ENCODE measurements around the gene KCNC1. TPM values are rescaled to one million over a fixed set of nuclear protein-coding genes. Genes with fewer than 3 reads are reported as not detected.
A peak's percentile ranks its signal among the peaks of the same experiment; 100 is the strongest.

The KCNC1 gene
- total and polyA plus RNA-seq, 4 donors = not detected

DNA sequence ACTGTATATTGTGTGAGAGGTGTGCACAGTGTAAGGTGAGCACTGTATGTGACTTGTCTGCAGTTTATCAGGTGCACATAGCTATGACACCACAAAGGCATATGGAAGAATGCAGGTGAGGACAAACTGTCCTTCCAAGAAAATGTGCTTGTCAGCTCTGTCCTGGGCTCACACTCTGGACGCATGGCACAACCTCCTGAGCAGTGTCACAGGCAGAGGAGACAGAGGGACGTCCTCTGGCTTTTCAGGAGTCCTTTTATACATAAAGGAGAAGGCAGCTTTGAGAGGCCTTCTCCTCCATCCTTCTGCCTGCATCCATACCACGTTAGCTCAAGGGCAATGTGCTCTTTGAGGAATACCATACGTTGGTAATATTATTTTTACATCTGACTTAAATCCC, 22.7 kb upstream of the KCNC1 start:
- ATAC-seq (ENCODE audit: low FRiP score) (no peak), DNase-seq (no peak)
- intact Hi-C loops (cut with DNase I) = no loop called here
- WGBS, 2 donors = 19% methylated on average over 4 of the region's 4 CpGs
- H3K36me3 ChIP-seq (ENCODE audit: control insufficient read depth in 1 of 2, insufficient read depth in 2 of 2, low read length in 1 of 2) = no peaks in the 10 kb centered on the region
- peaks cover 0 to 2% of the 10 kb centered on the region in 2 donors for H3K27me3 ChIP-seq (ENCODE audit: control insufficient read depth in 1 of 2, insufficient read depth in 2 of 2, low read length in 1 of 2)
- H3K27ac ChIP-seq (ENCODE audit: low read depth in 1 of 2, low read length in 2 of 2) = no peak overlapping the region
- no peaks in the 10 kb centered on the region for H3K4me1 ChIP-seq (ENCODE audit: control insufficient read depth in 1 of 2, insufficient read depth in 2 of 2, low read length in 2 of 2)
- H3K9me3 ChIP-seq (ENCODE audit: control insufficient read depth, low read length) = no peaks in the 10 kb centered on the region
- H3K4me3 ChIP-seq (ENCODE audit: low read length in 2 of 2) = no peak overlapping the region

DNA sequence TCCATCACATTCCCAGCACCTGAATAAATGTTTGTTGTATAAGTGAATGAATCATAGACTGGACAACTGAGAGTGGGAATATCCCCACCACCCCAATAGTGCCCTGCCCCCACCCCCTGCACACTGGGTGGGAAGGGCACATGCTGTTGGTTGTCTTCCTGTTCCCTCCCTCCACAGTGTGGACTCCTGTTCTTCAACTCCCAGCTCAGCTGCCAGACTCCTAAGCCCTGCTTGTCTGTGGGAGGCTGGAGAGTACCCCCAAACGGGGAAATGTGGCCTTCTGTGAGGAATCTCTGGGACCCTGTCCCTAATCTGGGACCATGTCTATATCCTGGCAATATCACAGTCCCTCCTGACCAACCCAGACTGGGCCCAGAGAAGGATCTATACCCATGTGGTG, 20.7 kb upstream of the KCNC1 start:
- DNase-seq (no peak), ATAC-seq (ENCODE audit: low FRiP score) (no peak)
- Histone ChIP-seq H3K4me3 (ENCODE audit: low read length in 2 of 2) (no peak overlapping the region), H3K27ac (ENCODE audit: low read depth in 1 of 2, low read length in 2 of 2) (no peak overlapping the region), H3K36me3 (ENCODE audit: control insufficient read depth in 1 of 2, insufficient read depth in 2 of 2, low read length in 1 of 2) (no peaks in the 10 kb centered on the region), H3K4me1 (ENCODE audit: control insufficient read depth in 1 of 2, insufficient read depth in 2 of 2, low read length in 2 of 2) (no peaks in the 10 kb centered on the region), H3K9me3 (ENCODE audit: control insufficient read depth, low read length) (no peaks in the 10 kb centered on the region), H3K27me3 (ENCODE audit: control insufficient read depth in 1 of 2, insufficient read depth in 2 of 2, low read length in 1 of 2) (peaks cover 0 to 2% of the 10 kb centered on the region in 2 donors)
- WGBS, 2 donors = 0 to 35% methylated on average over 1 of the region's 1 CpG
- intact Hi-C loops (cut with DNase I) = no loop called here

DNA sequence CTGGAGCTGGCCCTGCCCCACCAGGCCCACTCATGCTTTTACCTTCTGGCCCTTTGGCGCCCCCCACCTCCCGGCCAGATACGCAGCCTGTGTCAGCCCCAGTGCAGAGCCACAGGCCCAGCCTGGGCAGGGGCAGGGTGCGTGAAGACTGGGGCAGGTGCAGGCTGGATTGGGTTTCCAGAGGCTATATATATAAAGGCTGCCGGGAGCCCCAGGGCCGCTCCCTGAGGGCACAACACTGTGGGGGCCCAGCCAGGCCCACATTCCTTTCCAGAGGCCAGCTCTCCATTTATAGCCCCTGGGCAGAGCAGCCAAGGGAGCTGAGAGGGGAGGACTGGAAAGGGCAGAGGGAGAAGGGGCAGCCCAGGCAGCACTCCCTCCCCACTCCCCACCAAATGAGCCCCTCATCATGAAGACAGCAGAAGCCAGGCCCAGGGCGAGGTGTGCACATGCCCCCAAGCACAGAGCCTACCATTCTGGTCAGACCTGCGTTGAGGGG, 20.2 kb upstream of the KCNC1 start:
- no peak for DNase-seq
- intact Hi-C loops (cut with DNase I) = no loop called here
- H3K9me3 ChIP-seq (ENCODE audit: control insufficient read depth, low read length) = no peaks in the 10 kb centered on the region
- peak; percentile 12 for ATAC-seq (ENCODE audit: low FRiP score)
- no peak overlapping the region for H3K4me3 ChIP-seq (ENCODE audit: low read length in 2 of 2)
- H3K27ac ChIP-seq (ENCODE audit: low read depth in 1 of 2, low read length in 2 of 2) = no peak overlapping the region
- H3K27me3 ChIP-seq (ENCODE audit: control insufficient read depth in 1 of 2, insufficient read depth in 2 of 2, low read length in 1 of 2) = peaks cover 0 to 2% of the 10 kb centered on the region in 2 donors
- WGBS, 2 donors = 52 to 53% methylated on average over 7 to 8 of the region's 8 CpGs
- H3K4me1 ChIP-seq (ENCODE audit: control insufficient read depth in 1 of 2, insufficient read depth in 2 of 2, low read length in 2 of 2) = no peaks in the 10 kb centered on the region
- H3K36me3 ChIP-seq (ENCODE audit: control insufficient read depth in 1 of 2, insufficient read depth in 2 of 2, low read length in 1 of 2) = no peaks in the 10 kb centered on the region

DNA sequence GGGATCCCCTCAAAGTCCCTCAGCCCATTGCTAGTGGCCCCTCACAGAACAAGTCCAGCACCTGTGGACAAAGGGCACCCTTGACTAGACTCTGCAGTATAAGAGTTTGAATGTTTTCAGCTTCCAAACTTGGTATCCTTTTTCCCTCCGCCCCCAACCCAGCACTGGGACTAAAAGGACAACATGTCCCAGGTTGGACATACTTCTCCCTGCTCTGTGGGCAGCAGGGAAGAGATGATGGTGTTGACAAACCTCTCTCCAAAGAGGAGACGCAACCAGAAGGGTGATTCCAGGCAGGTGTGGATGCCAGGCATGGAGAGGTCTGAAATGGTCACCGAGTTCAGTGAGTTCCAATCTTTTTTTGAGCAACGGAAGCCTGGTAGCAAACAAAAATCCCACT, 19.7 kb upstream of the KCNC1 start:
- H3K27ac ChIP-seq (ENCODE audit: low read depth in 1 of 2, low read length in 2 of 2) = no peak overlapping the region

DNA sequence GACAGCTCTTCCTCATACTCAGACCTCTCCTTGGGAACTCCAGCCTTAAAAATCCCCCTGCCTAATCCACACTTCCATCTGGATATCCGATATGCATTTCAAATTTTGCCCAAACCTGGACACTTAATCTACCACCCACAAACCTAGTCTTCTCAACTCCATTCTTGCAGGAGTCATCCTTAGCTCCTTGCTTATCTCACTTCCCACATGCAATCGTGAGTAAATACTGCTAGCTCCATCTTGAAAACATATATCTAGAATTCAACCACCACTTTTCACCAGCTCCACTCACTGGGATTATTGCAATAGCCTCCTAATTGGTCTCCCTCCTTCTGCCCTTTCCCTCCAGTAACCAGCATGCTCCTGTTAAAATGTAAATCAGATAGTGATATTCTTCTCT, 17.8 kb upstream of the KCNC1 start:
- ATAC-seq (ENCODE audit: low FRiP score) (no peak), DNase-seq (no peak)
- H3K27ac ChIP-seq (ENCODE audit: low read depth in 1 of 2, low read length in 2 of 2) = no peak overlapping the region
- WGBS, 2 donors = 79 to 84% methylated on average over 2 of the region's 2 CpGs
- intact Hi-C loops (cut with DNase I) = no loop called here
- H3K27me3 ChIP-seq (ENCODE audit: control insufficient read depth in 1 of 2, insufficient read depth in 2 of 2, low read length in 1 of 2) = peaks cover 0 to 2% of the 10 kb centered on the region in 2 donors
- no peak overlapping the region for H3K4me3 ChIP-seq (ENCODE audit: low read length in 2 of 2)
- H3K4me1 ChIP-seq (ENCODE audit: control insufficient read depth in 1 of 2, insufficient read depth in 2 of 2, low read length in 2 of 2) = no peaks in the 10 kb centered on the region
- H3K36me3 ChIP-seq (ENCODE audit: control insufficient read depth in 1 of 2, insufficient read depth in 2 of 2, low read length in 1 of 2) = no peaks in the 10 kb centered on the region
- H3K9me3 ChIP-seq (ENCODE audit: control insufficient read depth, low read length) = no peaks in the 10 kb centered on the region

More for the DNA sequence above, 19.7 kb upstream of the KCNC1 start:
- Histone ChIP-seq H3K4me1 (ENCODE audit: control insufficient read depth in 1 of 2, insufficient read depth in 2 of 2, low read length in 2 of 2) (no peaks in the 10 kb centered on the region), H3K4me3 (ENCODE audit: low read length in 2 of 2) (no peak overlapping the region), H3K9me3 (ENCODE audit: control insufficient read depth, low read length) (no peaks in the 10 kb centered on the region), H3K36me3 (ENCODE audit: control insufficient read depth in 1 of 2, insufficient read depth in 2 of 2, low read length in 1 of 2) (no peaks in the 10 kb centered on the region), H3K27me3 (ENCODE audit: control insufficient read depth in 1 of 2, insufficient read depth in 2 of 2, low read length in 1 of 2) (peaks cover 0 to 2% of the 10 kb centered on the region in 2 donors)
- WGBS, 2 donors = 79 to 83% methylated on average over 4 of the region's 4 CpGs
- intact Hi-C loops (cut with DNase I) = no loop called here
- ATAC-seq (ENCODE audit: low FRiP score) = no peak
- no peak for DNase-seq

DNA sequence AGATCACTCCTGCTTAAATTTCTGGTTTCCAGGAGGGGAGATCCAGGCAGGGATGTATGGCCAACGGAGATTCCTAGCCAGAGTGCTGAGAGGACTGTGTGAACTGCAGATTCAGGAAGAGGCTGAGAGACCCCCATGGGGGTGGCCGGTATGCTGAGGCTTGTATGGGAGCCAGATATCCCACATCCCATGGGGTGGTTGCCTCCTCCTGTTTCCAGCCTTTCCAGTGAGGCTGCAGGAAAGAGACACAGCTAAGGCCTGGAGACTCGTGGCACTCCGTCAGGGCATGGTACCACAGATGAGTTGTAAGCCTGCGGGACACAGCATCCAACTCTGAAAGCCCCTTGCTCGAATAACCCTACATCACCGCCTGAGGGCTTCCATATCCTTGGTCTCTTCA, 16.6 kb upstream of the KCNC1 start:
- WGBS, 2 donors = 52 to 63% methylated on average over 7 of the region's 7 CpGs
- no peaks in the 10 kb centered on the region for H3K9me3 ChIP-seq (ENCODE audit: control insufficient read depth, low read length)
- H3K27ac ChIP-seq (ENCODE audit: low read depth in 1 of 2, low read length in 2 of 2) = no peak overlapping the region
- intact Hi-C loops (cut with DNase I) = no loop called here
- H3K27me3 ChIP-seq (ENCODE audit: control insufficient read depth in 1 of 2, insufficient read depth in 2 of 2, low read length in 1 of 2) = peaks cover 0 to 2% of the 10 kb centered on the region in 2 donors
- DNase-seq = no peak
- no peak overlapping the region for H3K4me3 ChIP-seq (ENCODE audit: low read length in 2 of 2)
- H3K4me1 ChIP-seq (ENCODE audit: control insufficient read depth in 1 of 2, insufficient read depth in 2 of 2, low read length in 2 of 2) = no peaks in the 10 kb centered on the region
- H3K36me3 ChIP-seq (ENCODE audit: control insufficient read depth in 1 of 2, insufficient read depth in 2 of 2, low read length in 1 of 2) = no peaks in the 10 kb centered on the region
- no peak for ATAC-seq (ENCODE audit: low FRiP score)

DNA sequence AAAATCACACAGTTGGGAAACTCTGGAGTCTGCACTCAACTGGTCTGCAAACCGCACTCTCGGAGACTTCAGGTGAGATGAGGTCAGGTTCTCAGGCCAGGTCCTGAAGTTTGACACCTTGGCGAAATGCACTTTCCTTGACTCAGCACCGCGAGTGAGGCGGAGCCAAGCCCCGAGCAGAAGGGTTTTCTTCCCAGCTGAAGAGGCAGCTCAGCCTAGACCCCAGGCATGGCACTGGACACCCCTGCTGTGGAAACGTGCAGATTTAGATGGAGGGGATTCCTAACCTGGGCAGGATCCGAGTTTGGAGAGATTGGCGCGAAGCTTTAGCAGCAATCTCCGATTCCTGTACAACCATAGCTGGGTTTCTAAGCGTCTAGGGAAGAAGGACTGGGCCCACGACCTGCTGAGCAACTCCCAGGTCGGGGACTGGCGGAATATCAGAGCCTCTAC, 16.0 kb upstream of the KCNC1 start:
- 8 to 9% methylated on average over 16 of the region's 16 CpGs for WGBS, 2 donors
- H3K9me3 ChIP-seq (ENCODE audit: control insufficient read depth, low read length) = no peaks in the 10 kb centered on the region
- H3K27me3 ChIP-seq (ENCODE audit: control insufficient read depth in 1 of 2, insufficient read depth in 2 of 2, low read length in 1 of 2) = peaks cover 0 to 2% of the 10 kb centered on the region in 2 donors
- H3K27ac ChIP-seq (ENCODE audit: low read depth in 1 of 2, low read length in 2 of 2) = no peak overlapping the region
- no peaks in the 10 kb centered on the region for H3K36me3 ChIP-seq (ENCODE audit: control insufficient read depth in 1 of 2, insufficient read depth in 2 of 2, low read length in 1 of 2)
- intact Hi-C loops (cut with DNase I) = no loop called here
- DNase-seq (no peak), ATAC-seq (ENCODE audit: low FRiP score) (no peak)
- H3K4me3 ChIP-seq (ENCODE audit: low read length in 2 of 2) = no peak overlapping the region
- H3K4me1 ChIP-seq (ENCODE audit: control insufficient read depth in 1 of 2, insufficient read depth in 2 of 2, low read length in 2 of 2) = no peaks in the 10 kb centered on the region

DNA sequence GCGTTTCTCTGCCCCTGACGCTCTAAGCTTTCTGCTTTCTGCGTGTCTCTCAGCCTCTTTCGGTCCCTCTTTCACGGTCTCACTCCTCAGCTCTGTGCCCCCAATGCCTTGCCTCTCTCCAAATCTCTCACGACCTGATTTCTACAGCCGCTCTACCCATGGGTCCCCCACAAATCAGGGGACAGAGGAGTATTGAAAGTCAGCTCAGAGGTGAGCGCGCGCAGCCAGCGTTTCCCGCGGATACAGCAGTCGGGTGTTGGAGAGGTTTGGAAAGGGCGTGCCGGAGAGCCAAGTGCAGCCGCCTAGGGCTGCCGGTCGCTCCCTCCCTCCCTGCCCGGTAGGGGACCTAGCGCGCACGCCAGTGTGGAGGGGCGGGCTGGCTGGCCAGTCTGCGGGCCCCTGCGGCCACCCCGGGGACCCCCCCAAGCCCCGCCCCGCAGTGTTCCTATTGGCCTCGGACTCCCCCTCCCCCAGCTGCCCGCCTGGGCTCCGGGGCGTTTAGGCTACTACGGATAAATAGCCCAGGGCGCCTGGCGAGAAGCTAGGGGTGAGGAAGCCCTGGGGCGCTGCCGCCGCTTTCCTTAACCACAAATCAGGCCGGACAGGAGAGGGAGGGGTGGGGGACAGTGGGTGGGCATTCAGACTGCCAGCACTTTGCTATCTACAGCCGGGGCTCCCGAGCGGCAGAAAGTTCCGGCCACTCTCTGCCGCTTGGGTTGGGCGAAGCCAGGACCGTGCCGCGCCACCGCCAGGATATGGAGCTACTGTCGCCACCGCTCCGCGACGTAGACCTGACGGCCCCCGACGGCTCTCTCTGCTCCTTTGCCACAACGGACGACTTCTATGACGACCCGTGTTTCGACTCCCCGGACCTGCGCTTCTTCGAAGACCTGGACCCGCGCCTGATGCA, 15.3 kb upstream of the KCNC1 start, which contains the start of gene MYOD1:
Gene MYOD1, plus strand, starts transcription at position 544 of the 910 bp plus-strand sequence. Its CDS starts 212 bp downstream, at position 756.
- 1% methylated on average over 58 to 68 of the region's 68 CpGs for WGBS, 2 donors
- H3K4me1 ChIP-seq (ENCODE audit: control insufficient read depth in 1 of 2, insufficient read depth in 2 of 2, low read length in 2 of 2) = no peaks in the 10 kb centered on the region
- H3K27me3 ChIP-seq (ENCODE audit: control insufficient read depth in 1 of 2, insufficient read depth in 2 of 2, low read length in 1 of 2) = peaks cover 0 to 4% of the 10 kb centered on the region in 2 donors
- intact Hi-C loops (cut with DNase I) = no loop called here
- H3K9me3 ChIP-seq (ENCODE audit: control insufficient read depth, low read length) = peaks cover 1% of the 10 kb centered on the region
- DNase-seq (no peak), ATAC-seq (ENCODE audit: low FRiP score) (no peak)
- H3K36me3 ChIP-seq (ENCODE audit: control insufficient read depth in 1 of 2, insufficient read depth in 2 of 2, low read length in 1 of 2) = no peaks in the 10 kb centered on the region
- H3K27ac ChIP-seq (ENCODE audit: low read depth in 1 of 2, low read length in 2 of 2) = no peak within 1 kb of the TSS
- H3K4me3 ChIP-seq (ENCODE audit: low read length in 2 of 2) = no peak within 1 kb of the TSS
